HepG2 (cell line): ENCODE measurements around the gene DNAJC12. TPM values are rescaled to one million over a fixed set of nuclear protein-coding genes. Genes with fewer than 3 reads are reported as not detected.

Experiments used
- ATAC-seq: fragments of 200-7000 bp; cut with Tn5 transposase; 3 replicates; pipeline ENCODE4 v1.9.1; 2020; ENCODE audit warnings: mild to moderate bottlenecking, moderate library complexity
- BruUV-seq: library from RNA; stranded (reverse); fragments of 400-500 nt; replicated peaks from 2 replicates; lab custom pipeline; 2021; lab: Mats Ljungman, UMichigan
- CTCF ChIA-PET: fragments of 300-600 bp; formaldehyde crosslinking; extraction: SDS; loops from one replicate; lab custom pipeline; 2021; ENCODE audit warnings: low total read pairs, inconsistent platforms, low intra/inter-chr PET ratio; lab: Yijun Ruan, JAX
- POLR2A ChIA-PET: fragments of 350-600 bp; sonication (Branson Sonifier 250); formaldehyde crosslinking; loops from one replicate; lab custom pipeline; 2020; ENCODE audit warnings: antibody characterized with exemption, inconsistent platforms; lab: Yijun Ruan, JAX
- DNase-seq: peaks from one replicate; pipeline ENCODE4 v3.0.0-alpha.2; 2015; ENCODE audit warnings: low spot score
- FAIRE-seq: peaks from 3 replicates; lab custom pipeline; 2011; peaks lifted over from hg19 to GRCh38; lab: Jason Lieb, UNC
- H2AFZ ChIP-seq: one replicate; pipeline ENCODE4 v1.6.1; 2011; ENCODE audit warnings: low read length, inconsistent platforms
- H3K27ac ChIP-seq: fragments of 300-600 bp; 3 replicates; pipeline ENCODE4 v1.8.0; 2011; ENCODE audit warnings: mixed run types, mild to moderate bottlenecking, mixed read lengths, low read length, inconsistent platforms; ENCODE audit not compliant: insufficient read depth; ENCODE audit errors: extremely low read length
- H3K27me3 ChIP-seq, 2 experiments: fragments of 200-600 bp in 1 of 2; 2 replicates in 1 of 2; 3 replicates in 1 of 2; pipeline versions ENCODE4 v1.6.0 to v1.8.0; 2011; ENCODE audit warnings: low read length in 2 of 2, mild to moderate bottlenecking in 2 of 2, moderate library complexity in 2 of 2, inconsistent platforms in 1 of 2; ENCODE audit not compliant: insufficient read depth in 2 of 2, control insufficient read depth in 1 of 2
- H3K36me3 ChIP-seq, 2 experiments: fragments of 200-600 bp in 1 of 2; replicated peaks in 1 of 2; 2 replicates in 1 of 2; 3 replicates in 1 of 2; pipeline versions ENCODE4 v1.5.1 to v1.8.0; 2011; ENCODE audit warnings: low read length in 2 of 2, inconsistent platforms in 1 of 2; ENCODE audit not compliant: insufficient read depth in 2 of 2, control insufficient read depth in 1 of 2
- H3K4me1 ChIP-seq: 2 replicates; pipeline ENCODE4 v1.5.1; 2012; ENCODE audit warnings: low read length, inconsistent platforms; ENCODE audit not compliant: insufficient read depth
- H3K4me2 ChIP-seq: 2 replicates; pipeline ENCODE4 v1.6.0; 2011; ENCODE audit warnings: low read depth, low read length, inconsistent platforms
- H3K4me3 ChIP-seq, 3 experiments: fragments of 200-600 bp in 1 of 3; sonication (generic), shearing (Covaris generic) in 1 of 3; replicated peaks in 1 of 3; 2 replicates each; pipeline ENCODE4 v1.5.1; 2011 to 2016; ENCODE audit warnings: low read length in 3 of 3, inconsistent platforms in 2 of 3, low read depth in 2 of 3, mild to moderate bottlenecking in 2 of 3, control low read depth in 1 of 3, mixed read lengths in 1 of 3; ENCODE audit not compliant: insufficient read depth in 1 of 3
- H3K79me2 ChIP-seq: one replicate; pipeline ENCODE4 v1.6.1; 2011; ENCODE audit warnings: low read length, inconsistent platforms; ENCODE audit not compliant: insufficient read depth
- H3K9ac ChIP-seq: 2 replicates; pipeline ENCODE4 v1.6.0; 2011; ENCODE audit warnings: mild to moderate bottlenecking, low read depth, low read length, inconsistent platforms; ENCODE audit not compliant: insufficient read depth
- H3K9me3 ChIP-seq: 2 replicates; pipeline ENCODE4 v1.5.1; 2012; ENCODE audit warnings: mild to moderate bottlenecking, low read length
- H4K20me1 ChIP-seq: 2 replicates; pipeline ENCODE4 v1.6.0; 2011; ENCODE audit warnings: inconsistent platforms, mild to moderate bottlenecking, low read length, moderate library complexity; ENCODE audit not compliant: insufficient read depth
- DNMT1 ChIP-seq: sonication (generic); formaldehyde crosslinking; IDR thresholded peaks from 2 replicates; pipeline ENCODE4 v1.5.1; 2020; ENCODE audit warnings: mild to moderate bottlenecking, missing genetic modification reagents
- FOXA3 ChIP-seq: IDR thresholded peaks from 2 replicates; pipeline ENCODE4 v1.6.1; 2016; ENCODE audit warnings: missing genetic modification reagents, missing compliant biosample characterization
- HES4 ChIP-seq: sonication (generic); formaldehyde crosslinking; IDR thresholded peaks from 2 replicates; pipeline ENCODE4 v1.9.0; 2021; ENCODE audit warnings: mild to moderate bottlenecking, missing genetic modification reagents, borderline replicate concordance
- IRF2 ChIP-seq: IDR thresholded peaks from 2 replicates; pipeline ENCODE4 v1.6.1; 2018; ENCODE audit warnings: missing genetic modification reagents, missing compliant biosample characterization
- ZKSCAN5 ChIP-seq: sonication (generic); formaldehyde crosslinking; IDR thresholded peaks from 2 replicates; pipeline ENCODE4 v1.5.1; 2020; ENCODE audit warnings: mild to moderate bottlenecking, missing genetic modification reagents
- ZNF224 ChIP-seq: sonication (generic); formaldehyde crosslinking; IDR thresholded peaks from 2 replicates; pipeline ENCODE4 v1.5.0; 2020; ENCODE audit warnings: mild to moderate bottlenecking, missing genetic modification reagents
- ZNF263 ChIP-seq: sonication (generic); formaldehyde crosslinking; IDR thresholded peaks from 2 replicates; pipeline ENCODE4 v1.4.0; 2020; ENCODE audit warnings: missing genetic modification reagents
- ZNF335 ChIP-seq: sonication (generic); formaldehyde crosslinking; IDR thresholded peaks from 2 replicates; pipeline ENCODE4 v1.4.0; 2020; ENCODE audit warnings: missing genetic modification reagents
- ZNF598 ChIP-seq: sonication (generic); formaldehyde crosslinking; IDR thresholded peaks from 2 replicates; pipeline ENCODE4 v1.5.1; 2020; ENCODE audit warnings: mild to moderate bottlenecking, missing genetic modification reagents, borderline replicate concordance
- ZNF788 ChIP-seq: sonication (generic); formaldehyde crosslinking; IDR thresholded peaks from 2 replicates; pipeline ENCODE4 v1.5.0; 2020; ENCODE audit warnings: mild to moderate bottlenecking, missing genetic modification reagents, borderline replicate concordance
- WGBS: methylation state at CpG from one replicate; pipeline ENCODE4 v1.1.6; 2017; ENCODE audit warnings: low lambda C conversion rate; 5-methylcytosine and 5-hydroxymethylcytosine counted together
- in situ Hi-C: cut with HindIII; loops from 2 replicates; pipeline ENCODE4 v1.10.0; 2017; ENCODE audit warnings: low pct_unique_long_range_greater_than_20kb; ENCODE audit not compliant: extremely low pct_ligation_motif_present
- intact Hi-C: fragments of 100-400 bp; cut with micrococcal nuclease; formaldehyde crosslinking; loops from one replicate; pipeline ENCODE4 v1.10.0; 2022; ENCODE audit not compliant: unreplicated experiment
- polyA plus RNA-seq, 8 experiments: library from polyadenylated mRNA; depleted of rRNA in 3 of 8; stranded (reverse) in 7 of 8; unstranded in 1 of 8; fragments of >200 nt; fragmentation: Illumina TruSeq in 4 of 8; extraction: Trizol in 4 of 8; gene quantifications; 2 replicates each; pipeline versions ENCODE4 v1.2.1 to v1.2.3, GENCODE V29; 2011 to 2016; ENCODE audit warnings: low read depth in 4 of 8, missing spikeins in 1 of 8, mixed read lengths in 1 of 8; ENCODE audit not compliant: insufficient read depth in 1 of 8
- total RNA-seq, 5 experiments: library from RNA; depleted of rRNA; stranded (reverse); fragments of >200 nt; fragmentation: Illumina TruSeq; extraction: Trizol; gene quantifications; 2 replicates each; pipeline ENCODE4 v1.2.3, GENCODE V29; 2016; ENCODE audit warnings: low read depth in 1 of 5
- TF ChIP-seq, protein P1 (sequence below): sonication (generic); formaldehyde crosslinking; IDR thresholded peaks from 2 replicates; pipeline ENCODE4 v1.5.0; 2020; ENCODE audit warnings: mild to moderate bottlenecking, missing genetic modification reagents
- TF ChIP-seq, protein P2 (sequence below): sonication (generic); formaldehyde crosslinking; IDR thresholded peaks from 2 replicates; pipeline ENCODE4; 2020; ENCODE audit warnings: missing genetic modification reagents, mild to moderate bottlenecking, borderline replicate concordance
- TF ChIP-seq, protein P3 (sequence below): sonication (generic); formaldehyde crosslinking; IDR thresholded peaks from 2 replicates; pipeline ENCODE4 v1.5.1; 2020; ENCODE audit warnings: mild to moderate bottlenecking, missing genetic modification reagents, borderline replicate concordance

DNAJC12 gene
- total and polyA plus RNA-seq, 2 of the 13 experiments (the other 11 are each of a cell fraction or from before 2014, with no cell fraction given) = 11.6 to 43.9 TPM

DNA sequence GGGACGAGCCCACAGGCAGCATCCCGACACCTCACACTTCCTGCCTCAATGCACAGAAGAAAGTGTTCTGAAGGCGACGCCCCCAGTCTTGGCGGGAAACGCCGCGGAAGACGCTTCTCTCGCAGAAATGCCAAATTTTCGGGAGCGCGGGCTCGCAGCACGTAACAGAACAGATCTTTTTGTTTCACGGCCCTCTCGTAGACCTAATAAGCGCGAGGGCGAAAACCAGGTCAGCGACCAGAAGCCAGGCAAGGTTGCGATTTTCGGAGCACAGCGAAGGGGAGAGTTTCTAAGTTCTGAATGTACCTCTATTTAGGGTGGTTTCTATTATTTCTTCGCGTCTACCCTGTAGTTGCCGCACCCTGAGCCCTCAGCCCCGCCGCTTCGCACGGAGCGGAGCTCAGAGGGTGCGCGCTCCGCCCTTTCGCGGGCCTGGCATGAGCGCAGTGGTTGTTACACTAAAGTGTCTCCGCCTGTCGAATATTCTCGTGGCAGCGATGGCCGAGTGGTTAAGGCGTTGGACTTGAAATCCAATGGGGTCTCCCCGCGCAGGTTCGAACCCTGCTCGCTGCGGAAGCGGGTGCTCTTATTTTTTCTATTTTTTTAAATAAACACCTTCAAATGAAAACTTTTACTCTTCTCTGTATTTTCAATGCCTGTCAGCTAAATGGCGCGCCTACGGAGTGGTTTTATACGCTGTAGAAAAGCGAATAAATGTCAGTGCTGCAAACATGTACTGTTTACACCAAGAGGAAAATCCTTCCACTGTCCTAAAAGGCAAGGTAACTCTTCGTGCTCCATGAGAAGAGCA, 73.8 kb downstream of the DNAJC12 start:
- under 1% methylated on average over 18 of the region's 56 CpGs for WGBS
- ATAC-seq (peak; percentile 89), DNase-seq (peak; percentile 85), FAIRE-seq (peak; percentile 50)
- H3K27ac ChIP-seq = peak overlapping the region; percentile 46
- no peaks in the 10 kb centered on the region for H3K9me3 ChIP-seq
- ChIA-PET CTCF (no interaction called here), POLR2A (interaction anchor here (1.4 kb wide), 1 partner anchor 24 kb away, joined by 4 read pairs; no protein-coding TSS in a partner anchor)
- H3K27me3 ChIP-seq = peaks cover 0 to 1% of the 10 kb centered on the region in 2 experiments; a peak in 2 of 5 replicates
- H3K4me1 ChIP-seq = peaks cover 17% of the 10 kb centered on the region
- H4K20me1 ChIP-seq = no peaks in the 10 kb centered on the region
- intact Hi-C loops (loop anchor here (2.0 to 5.0 kb wide), 2 partner anchors 39 to 67 kb away; partner anchors contain the start of gene CTNNA3), in situ Hi-C loops (no loop called here)
- no TSS peak for BruUV-seq
- H2AFZ ChIP-seq = peak overlapping the region; percentile 98
- H3K9ac ChIP-seq = peak overlapping the region; percentile 79
- no peaks in the 10 kb centered on the region for H3K79me2 ChIP-seq
- peak overlapping the region; percentile 89 for H3K4me2 ChIP-seq
- H3K4me3 ChIP-seq = peak overlapping the region; percentile 77 to 96 (median 90)
- H3K36me3 ChIP-seq = no peaks in the 10 kb centered on the region
- TF ChIP-seq ZNF263 (CRISPR knock-in tag) (peak; percentile 51), HES4 (CRISPR knock-in tag) (peak; percentile 78; the same call in 1 of the 2 replicates), ZNF598 (CRISPR knock-in tag) (peak; percentile 45; the same call in 1 of the 2 replicates), ZNF335 (CRISPR knock-in tag) (no peak), ZNF224 (CRISPR knock-in tag) (peak; percentile 34; the same call in 1 of the 2 replicates), ZNF788 (peak; percentile 77; the same call in 1 of the 2 replicates), IRF2 (no peak; the same call in 1 of the 2 replicates), FOXA3 (CRISPR knock-in tag) (peak; percentile 38), ZKSCAN5 (CRISPR knock-in tag) (no peak), DNMT1 (CRISPR knock-in tag) (peak; percentile 50; the same call in 1 of the 2 replicates)
- TF ChIP-seq, protein P1, sequence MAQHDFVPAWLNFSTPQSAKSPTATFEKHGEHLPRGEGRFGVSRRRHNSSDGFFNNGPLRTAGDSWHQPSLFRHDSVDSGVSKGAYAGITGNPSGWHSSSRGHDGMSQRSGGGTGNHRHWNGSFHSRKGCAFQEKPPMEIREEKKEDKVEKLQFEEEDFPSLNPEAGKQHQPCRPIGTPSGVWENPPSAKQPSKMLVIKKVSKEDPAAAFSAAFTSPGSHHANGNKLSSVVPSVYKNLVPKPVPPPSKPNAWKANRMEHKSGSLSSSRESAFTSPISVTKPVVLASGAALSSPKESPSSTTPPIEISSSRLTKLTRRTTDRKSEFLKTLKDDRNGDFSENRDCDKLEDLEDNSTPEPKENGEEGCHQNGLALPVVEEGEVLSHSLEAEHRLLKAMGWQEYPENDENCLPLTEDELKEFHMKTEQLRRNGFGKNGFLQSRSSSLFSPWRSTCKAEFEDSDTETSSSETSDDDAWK = no peak
- TF ChIP-seq, protein P2, sequence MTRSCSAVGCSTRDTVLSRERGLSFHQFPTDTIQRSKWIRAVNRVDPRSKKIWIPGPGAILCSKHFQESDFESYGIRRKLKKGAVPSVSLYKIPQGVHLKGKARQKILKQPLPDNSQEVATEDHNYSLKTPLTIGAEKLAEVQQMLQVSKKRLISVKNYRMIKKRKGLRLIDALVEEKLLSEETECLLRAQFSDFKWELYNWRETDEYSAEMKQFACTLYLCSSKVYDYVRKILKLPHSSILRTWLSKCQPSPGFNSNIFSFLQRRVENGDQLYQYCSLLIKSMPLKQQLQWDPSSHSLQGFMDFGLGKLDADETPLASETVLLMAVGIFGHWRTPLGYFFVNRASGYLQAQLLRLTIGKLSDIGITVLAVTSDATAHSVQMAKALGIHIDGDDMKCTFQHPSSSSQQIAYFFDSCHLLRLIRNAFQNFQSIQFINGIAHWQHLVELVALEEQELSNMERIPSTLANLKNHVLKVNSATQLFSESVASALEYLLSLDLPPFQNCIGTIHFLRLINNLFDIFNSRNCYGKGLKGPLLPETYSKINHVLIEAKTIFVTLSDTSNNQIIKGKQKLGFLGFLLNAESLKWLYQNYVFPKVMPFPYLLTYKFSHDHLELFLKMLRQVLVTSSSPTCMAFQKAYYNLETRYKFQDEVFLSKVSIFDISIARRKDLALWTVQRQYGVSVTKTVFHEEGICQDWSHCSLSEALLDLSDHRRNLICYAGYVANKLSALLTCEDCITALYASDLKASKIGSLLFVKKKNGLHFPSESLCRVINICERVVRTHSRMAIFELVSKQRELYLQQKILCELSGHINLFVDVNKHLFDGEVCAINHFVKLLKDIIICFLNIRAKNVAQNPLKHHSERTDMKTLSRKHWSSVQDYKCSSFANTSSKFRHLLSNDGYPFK = peak; percentile 73
- TF ChIP-seq, protein P3, sequence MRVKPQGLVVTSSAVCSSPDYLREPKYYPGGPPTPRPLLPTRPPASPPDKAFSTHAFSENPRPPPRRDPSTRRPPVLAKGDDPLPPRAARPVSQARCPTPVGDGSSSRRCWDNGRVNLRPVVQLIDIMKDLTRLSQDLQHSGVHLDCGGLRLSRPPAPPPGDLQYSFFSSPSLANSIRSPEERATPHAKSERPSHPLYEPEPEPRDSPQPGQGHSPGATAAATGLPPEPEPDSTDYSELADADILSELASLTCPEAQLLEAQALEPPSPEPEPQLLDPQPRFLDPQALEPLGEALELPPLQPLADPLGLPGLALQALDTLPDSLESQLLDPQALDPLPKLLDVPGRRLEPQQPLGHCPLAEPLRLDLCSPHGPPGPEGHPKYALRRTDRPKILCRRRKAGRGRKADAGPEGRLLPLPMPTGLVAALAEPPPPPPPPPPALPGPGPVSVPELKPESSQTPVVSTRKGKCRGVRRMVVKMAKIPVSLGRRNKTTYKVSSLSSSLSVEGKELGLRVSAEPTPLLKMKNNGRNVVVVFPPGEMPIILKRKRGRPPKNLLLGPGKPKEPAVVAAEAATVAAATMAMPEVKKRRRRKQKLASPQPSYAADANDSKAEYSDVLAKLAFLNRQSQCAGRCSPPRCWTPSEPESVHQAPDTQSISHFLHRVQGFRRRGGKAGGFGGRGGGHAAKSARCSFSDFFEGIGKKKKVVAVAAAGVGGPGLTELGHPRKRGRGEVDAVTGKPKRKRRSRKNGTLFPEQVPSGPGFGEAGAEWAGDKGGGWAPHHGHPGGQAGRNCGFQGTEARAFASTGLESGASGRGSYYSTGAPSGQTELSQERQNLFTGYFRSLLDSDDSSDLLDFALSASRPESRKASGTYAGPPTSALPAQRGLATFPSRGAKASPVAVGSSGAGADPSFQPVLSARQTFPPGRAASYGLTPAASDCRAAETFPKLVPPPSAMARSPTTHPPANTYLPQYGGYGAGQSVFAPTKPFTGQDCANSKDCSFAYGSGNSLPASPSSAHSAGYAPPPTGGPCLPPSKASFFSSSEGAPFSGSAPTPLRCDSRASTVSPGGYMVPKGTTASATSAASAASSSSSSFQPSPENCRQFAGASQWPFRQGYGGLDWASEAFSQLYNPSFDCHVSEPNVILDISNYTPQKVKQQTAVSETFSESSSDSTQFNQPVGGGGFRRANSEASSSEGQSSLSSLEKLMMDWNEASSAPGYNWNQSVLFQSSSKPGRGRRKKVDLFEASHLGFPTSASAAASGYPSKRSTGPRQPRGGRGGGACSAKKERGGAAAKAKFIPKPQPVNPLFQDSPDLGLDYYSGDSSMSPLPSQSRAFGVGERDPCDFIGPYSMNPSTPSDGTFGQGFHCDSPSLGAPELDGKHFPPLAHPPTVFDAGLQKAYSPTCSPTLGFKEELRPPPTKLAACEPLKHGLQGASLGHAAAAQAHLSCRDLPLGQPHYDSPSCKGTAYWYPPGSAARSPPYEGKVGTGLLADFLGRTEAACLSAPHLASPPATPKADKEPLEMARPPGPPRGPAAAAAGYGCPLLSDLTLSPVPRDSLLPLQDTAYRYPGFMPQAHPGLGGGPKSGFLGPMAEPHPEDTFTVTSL = peak; percentile 79
